Measurements from ENCODE around the gene KDM4C.

KDM4C gene

DNA sequence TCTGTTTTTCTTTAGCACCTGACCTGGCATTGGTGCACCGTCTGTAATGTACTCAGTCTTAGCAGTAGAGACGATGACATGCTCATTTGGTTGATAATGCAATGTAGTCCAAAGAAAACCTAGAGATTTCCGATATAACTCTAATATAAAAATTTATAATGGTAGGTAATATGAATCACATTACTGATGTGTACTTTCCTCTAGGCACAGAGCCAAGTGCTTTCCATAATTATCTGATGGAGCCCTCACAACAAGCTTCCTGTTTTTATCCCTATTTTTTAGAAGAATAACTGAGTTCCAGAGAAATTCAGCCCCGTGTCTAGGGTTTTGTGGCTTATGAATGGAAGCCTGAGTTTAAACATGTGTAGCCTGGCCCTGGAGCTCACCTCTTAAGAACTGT lies 53.7 kb downstream of the KDM4C start:
- DNase-seq = no peak

DNA sequence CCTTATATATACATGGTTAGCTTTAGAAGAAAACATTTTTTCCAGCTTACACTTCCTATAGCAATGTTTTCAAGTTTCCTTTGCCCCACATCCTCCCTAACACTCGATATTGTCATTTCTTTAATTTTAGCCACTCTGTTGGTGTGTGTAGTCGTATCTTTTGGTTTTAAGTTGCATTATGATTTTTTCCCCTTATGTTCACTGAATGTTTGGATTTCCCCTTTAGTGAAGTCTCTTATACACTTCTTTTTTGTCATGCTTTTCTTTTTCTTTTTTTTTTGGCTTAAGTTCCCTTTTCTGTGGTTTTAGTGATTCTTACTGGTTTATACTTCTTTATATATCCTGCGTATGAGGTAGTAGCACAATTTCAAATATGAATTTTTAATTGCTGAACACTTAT lies 58.8 kb downstream of the KDM4C start:
- DNase-seq = no peak

- no peak for DNase-seq
These were observed 60.6 kb downstream of the KDM4C start for GRCh38 chr9:6818292-6818922.

GRCh38 chr9:6819112-6819511 lies 61.3 kb downstream of the KDM4C start:
- DNase-seq = no peak

DNA sequence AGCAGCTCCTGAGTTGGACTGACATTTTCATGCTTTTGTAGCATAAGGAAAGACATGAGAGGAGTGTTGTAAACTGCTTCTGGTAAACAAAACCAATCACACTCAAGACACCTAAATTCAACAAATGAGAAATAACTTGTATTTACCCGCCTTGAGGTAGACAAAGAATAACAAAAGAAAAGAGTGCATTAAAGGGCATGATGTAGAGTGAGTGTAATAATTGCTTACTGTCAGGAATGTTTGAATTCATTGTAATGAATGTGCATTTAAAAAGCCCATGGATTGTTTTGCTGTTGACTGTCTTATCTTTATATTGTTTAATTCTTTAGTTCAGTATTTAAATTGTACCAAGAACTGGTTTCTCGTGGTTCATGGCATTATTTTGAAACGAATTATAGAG lies 61.8 kb downstream of the KDM4C start:
- no peak for DNase-seq

DNA sequence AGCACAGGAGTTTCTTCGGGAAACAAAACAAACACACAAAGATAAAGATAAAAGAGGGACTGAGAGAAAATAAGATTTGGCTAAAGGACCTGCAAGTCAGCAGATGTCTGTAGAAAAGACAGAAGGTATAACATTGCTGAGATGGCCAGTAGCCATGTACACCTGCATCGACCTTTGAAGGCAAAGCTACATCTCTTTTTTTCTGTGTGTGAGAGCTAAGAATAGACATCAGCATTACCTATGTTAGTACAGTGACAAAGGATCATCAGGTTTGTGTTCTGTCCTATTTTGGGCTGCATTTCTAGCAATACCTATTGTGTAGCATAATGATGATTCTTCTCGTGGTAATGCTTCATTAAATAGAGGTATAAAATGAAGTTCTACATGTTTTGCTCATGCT lies 64.9 kb downstream of the KDM4C start:
- no peak for DNase-seq

- peak; percentile 60 for DNase-seq
These were observed 69.8 kb downstream of the KDM4C start for GRCh38 chr9:6827439-6828145.

DNA sequence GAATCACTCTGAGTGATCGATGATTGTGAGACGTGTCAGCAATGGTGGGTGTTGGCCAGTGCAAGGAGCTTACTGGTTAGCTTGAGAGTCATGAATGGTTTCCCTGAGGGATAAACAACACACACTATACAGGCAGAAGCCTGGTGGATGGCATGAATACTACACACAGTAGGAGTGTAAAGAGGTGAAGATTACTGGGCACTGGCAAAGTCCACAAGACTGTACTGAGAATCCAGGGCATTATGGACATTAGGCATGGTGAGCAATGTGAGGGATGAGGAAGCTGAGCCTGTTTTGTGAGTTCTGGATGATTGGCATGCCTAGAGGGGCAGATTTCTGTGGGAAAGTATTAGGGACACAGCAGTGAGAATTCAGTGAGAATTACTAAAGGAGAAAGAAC lies 71.3 kb downstream of the KDM4C start:
- DNase-seq = no peak

DNA sequence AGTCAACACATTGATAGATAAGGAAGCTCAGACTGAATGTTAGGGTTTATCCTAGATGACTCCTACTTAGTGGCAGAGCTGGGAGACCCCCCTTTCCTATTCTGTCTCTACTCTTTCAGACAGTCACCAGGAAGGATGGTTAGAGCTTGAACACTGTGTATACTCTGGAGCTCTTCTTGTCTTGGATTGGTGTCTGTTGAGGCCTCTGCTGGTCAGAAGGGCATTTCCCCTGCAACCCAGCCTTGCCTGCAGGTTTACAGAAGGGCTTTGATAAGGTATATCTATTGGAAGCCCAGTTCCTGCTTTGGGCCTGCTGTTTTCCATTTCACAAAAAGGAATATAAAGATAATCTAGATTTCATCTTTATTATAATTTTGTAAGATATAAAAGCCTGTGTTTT lies 71.8 kb downstream of the KDM4C start:
- DNase-seq = no peak

DNA sequence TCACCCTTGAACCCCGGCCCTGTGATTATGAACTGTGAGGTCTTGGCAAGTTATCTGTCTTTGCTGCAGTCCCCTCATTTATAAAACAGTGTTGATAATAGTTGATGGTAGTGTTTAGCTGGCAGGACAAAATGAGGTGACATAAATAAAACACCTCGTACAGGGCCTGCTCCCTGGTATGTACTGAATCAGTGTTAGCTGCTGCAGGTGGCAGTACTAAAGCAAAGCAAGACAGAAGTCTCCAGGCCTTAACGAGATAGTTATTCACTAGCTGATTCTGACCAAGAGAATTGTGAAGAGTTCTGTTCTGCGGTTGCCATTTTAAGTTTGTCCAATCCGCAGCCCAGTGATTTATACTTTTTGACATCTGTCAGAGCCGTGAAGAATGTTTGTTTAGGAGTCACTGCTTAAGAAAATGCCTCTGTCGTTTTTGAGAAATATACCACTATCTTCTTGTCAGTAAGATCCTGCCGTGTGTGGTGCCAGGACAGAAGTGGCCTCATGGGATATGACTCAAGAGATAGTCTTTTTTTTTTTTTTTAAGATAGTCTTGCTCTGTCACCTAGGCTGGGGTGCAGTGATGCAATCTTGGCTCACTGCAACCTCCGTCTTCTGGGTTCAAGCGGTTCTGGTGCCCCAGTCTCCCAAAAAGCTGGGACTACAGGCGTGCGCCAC lies 75.9 kb downstream of the KDM4C start:
- DNase-seq = no peak

DNA sequence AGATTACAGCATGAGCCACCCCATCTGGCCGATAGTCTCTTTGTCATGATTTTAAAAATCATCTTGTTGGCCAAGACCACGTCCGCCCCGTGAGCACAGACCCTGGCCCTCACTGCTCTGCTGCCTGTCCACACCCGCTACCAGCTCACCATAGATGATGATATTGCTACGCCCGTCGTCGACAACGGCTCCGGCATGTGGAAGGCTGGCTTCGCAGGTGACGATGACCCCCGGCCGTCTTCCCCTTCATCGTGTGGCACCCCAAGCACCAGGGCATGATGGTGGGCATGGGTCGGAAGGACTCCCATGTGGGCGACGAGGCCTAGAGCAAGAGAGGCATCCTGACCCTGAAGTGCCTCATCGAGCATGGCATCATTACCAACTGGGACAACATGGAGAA lies 76.5 kb downstream of the KDM4C start:
- DNase-seq = no peak

DNA sequence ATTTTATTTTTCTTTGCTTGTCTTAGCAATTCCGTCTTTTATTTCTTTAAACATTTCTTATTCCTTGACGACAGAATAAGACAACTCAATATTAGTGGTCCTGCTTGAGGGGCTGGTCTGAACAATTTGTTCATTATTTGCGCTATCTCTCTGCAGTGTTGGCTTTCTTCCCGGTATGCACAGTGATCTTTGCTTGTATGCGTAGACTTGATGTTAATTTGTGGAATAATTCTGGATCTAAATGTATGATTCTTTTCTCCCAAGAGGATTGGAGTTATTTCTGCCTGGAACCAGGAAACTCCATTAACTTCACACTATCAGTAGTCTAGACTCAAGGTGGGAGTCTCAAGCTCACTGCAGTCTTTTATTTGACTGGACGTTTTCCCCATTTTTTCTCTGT lies 80.4 kb downstream of the KDM4C start:
- no peak for DNase-seq

- DNase-seq = no peak
These were observed 84.8 kb downstream of the KDM4C start for GRCh38 chr9:6842584-6842947.

- DNase-seq = no peak
These were observed 86.0 kb downstream of the KDM4C start for GRCh38 chr9:6843742-6844141.

- DNase-seq = no peak
These were observed 86.5 kb downstream of the KDM4C start for GRCh38 chr9:6844267-6844666.

- no peak for DNase-seq
These were observed 87.5 kb downstream of the KDM4C start for GRCh38 chr9:6845128-6845826.

- DNase-seq = no peak
These were observed 88.1 kb downstream of the KDM4C start for GRCh38 chr9:6845880-6846279.

- no peak for DNase-seq
These were observed 94.6 kb downstream of the KDM4C start for GRCh38 chr9:6852243-6852963.

DNA sequence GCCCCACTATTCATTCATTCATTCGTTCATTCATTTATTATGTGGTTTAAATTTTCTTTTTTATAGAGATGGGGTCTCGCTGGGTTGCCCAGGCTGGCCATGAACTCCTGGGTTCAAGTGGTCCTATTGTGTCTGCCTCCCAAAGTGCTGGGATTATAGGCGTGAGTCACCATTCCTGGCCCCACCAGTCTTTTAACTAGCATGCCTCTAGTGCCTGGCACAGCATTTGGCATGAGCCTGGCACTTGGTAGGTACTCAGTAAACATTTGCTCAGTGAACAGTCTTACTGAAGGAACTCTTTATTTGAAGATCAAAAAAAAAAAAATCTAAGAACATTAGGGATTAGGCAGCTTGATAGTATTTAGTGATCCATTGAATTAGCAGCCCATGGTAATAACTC lies 98.1 kb downstream of the KDM4C start:
- no peak for DNase-seq

GRCh38 chr9:6864102-6864501 lies 106.3 kb downstream of the KDM4C start:
- no peak for DNase-seq

GRCh38 chr9:6869081-6869948 lies 111.5 kb downstream of the KDM4C start:
- no peak for DNase-seq

DNA sequence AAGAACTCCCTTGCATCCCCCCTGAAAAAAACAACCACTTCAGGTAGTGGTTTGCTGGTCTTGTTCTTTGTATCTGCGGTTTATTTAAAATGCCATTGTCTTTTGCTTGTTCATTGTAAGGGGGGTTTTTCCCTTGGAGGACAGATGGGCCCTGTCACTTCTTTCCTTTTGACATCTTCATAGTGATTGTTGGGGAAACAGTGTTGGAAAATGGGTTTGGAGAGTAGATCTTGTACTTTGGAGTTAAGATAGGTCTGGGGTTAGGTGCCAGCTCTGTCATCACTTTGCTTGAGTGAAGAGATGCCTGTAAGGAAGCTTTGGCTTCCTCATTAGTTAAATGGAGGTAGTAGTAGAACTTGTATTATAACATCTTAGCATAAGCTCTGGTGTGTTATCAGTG lies 112.4 kb downstream of the KDM4C start:
- no peak for DNase-seq

Measured in NCI-H1092 (cell line).